GM23248 (cell line): ENCODE results near the gene CBY3. TPM values are rescaled to one million over a fixed set of nuclear protein-coding genes. Genes with fewer than 3 reads are reported as not detected.
A peak's percentile ranks its signal among the peaks of the same experiment; 100 is the strongest.
"Not testable (repeated sequence)": the region's sequence is repeated elsewhere in the genome, so short reads cannot be mapped to it uniquely, and the experiment has no call there.

Experiments
- DNase-seq: peaks from one replicate; pipeline ENCODE4 v3.0.0-alpha.2; 2015
- H2AFZ ChIP-seq: fragments of 200-600 bp; sonication (generic); 2 replicates; pipeline ENCODE4 v1.6.1; 2016; ENCODE audit warnings: antibody characterized with exemption
- H3F3A ChIP-seq: fragments of 200-600 bp; sonication (generic); 2 replicates; pipeline ENCODE4 v1.6.1; 2016; ENCODE audit warnings: mild to moderate bottlenecking, antibody characterized with exemption, mixed run types; ENCODE audit not compliant: insufficient read depth
- H3K27ac ChIP-seq: fragments of 200-600 bp; sonication (generic); 2 replicates; pipeline ENCODE4 v1.5.1; 2016; ENCODE audit warnings: mild to moderate bottlenecking
- H3K27me3 ChIP-seq: fragments of 200-600 bp; sonication (generic); replicated peaks from 2 replicates; pipeline ENCODE4 v1.6.1; 2016; ENCODE audit warnings: mild to moderate bottlenecking; ENCODE audit not compliant: insufficient read depth
- H3K36me3 ChIP-seq: fragments of 200-600 bp; sonication (generic); 2 replicates; pipeline ENCODE4 v1.6.1; 2016; ENCODE audit warnings: low read depth, mild to moderate bottlenecking
- H3K4me1 ChIP-seq: fragments of 200-600 bp; sonication (generic); 2 replicates; pipeline ENCODE4 v1.6.1; 2016; ENCODE audit warnings: mild to moderate bottlenecking; ENCODE audit not compliant: insufficient read depth
- H3K4me2 ChIP-seq: fragments of 200-600 bp; sonication (generic); one replicate; pipeline ENCODE4 v1.6.1; 2016; ENCODE audit warnings: mild to moderate bottlenecking; ENCODE audit not compliant: unreplicated experiment
- H3K4me3 ChIP-seq: fragments of 200-600 bp; sonication (generic); 2 replicates; pipeline ENCODE4 v1.5.1; 2016; ENCODE audit warnings: mild to moderate bottlenecking
- H3K79me2 ChIP-seq: fragments of 200-600 bp; sonication (generic); 2 replicates; pipeline ENCODE4 v1.6.1; 2016; ENCODE audit warnings: mild to moderate bottlenecking; ENCODE audit not compliant: insufficient read depth
- H3K9ac ChIP-seq: fragments of 200-600 bp; sonication (generic); 2 replicates; pipeline ENCODE4 v1.6.1; 2016; ENCODE audit warnings: mild to moderate bottlenecking
- H3K9me2 ChIP-seq: fragments of 200-600 bp; sonication (generic); 2 replicates; pipeline ENCODE4 v1.6.1; 2016; ENCODE audit warnings: mixed run types, mild to moderate bottlenecking, moderate library complexity; ENCODE audit not compliant: insufficient read depth
- H3K9me3 ChIP-seq: fragments of 200-600 bp; sonication (generic); one replicate; pipeline ENCODE4 v1.6.1; 2017; ENCODE audit warnings: low read depth
- H4K20me1 ChIP-seq: fragments of 200-600 bp; sonication (generic); 2 replicates; pipeline ENCODE4 v1.6.0; 2016; ENCODE audit not compliant: insufficient read depth
- EZH2 ChIP-seq: fragments of 200-600 bp; sonication (generic); IDR thresholded peaks from 2 replicates; pipeline ENCODE4 v1.6.1; 2018; ENCODE audit warnings: antibody characterized with exemption, mild to moderate bottlenecking; ENCODE audit not compliant: insufficient read depth, poor library complexity, severe bottlenecking
- EZH2phosphoT487 ChIP-seq: fragments of 200-600 bp; sonication (generic); IDR thresholded peaks from 2 replicates; pipeline ENCODE4 v1.6.1; 2018; ENCODE audit warnings: antibody characterized with exemption, moderate library complexity, mild to moderate bottlenecking, low read depth; ENCODE audit not compliant: insufficient read depth
- WGBS, 2 experiments: methylation state at CpG; one replicate each; pipeline ENCODE4 v1.1.6; 2015 to 2017; ENCODE audit warnings: low lambda C conversion rate in 2 of 2, low coverage in 1 of 2; ENCODE audit errors: missing lambda C conversion rate in 2 of 2; 5-methylcytosine and 5-hydroxymethylcytosine counted together
- in situ Hi-C: fragments of 300-500 bp; cut with MboI; formaldehyde crosslinking; loops from 2 replicates; pipeline ENCODE4 v1.15.0; 2020
- polyA plus RNA-seq: library from polyadenylated mRNA; unstranded; fragments of >200 nt; fragmentation: Nextera tagmentation; extraction: Ambion mirVana; gene quantifications from 2 replicates; pipeline ENCODE4 v1.2.1, GENCODE V29; 2016
- total RNA-seq: library from RNA; depleted of rRNA; stranded (reverse); fragments of >200 nt; shearing (Covaris generic); gene quantifications from 2 replicates; pipeline ENCODE4 v1.2.3, GENCODE V29; 2014

The CBY3 gene
- total and polyA plus RNA-seq, 2 experiments from 2014 or later, result 0.43 TPM; not detected in 1

DNA sequence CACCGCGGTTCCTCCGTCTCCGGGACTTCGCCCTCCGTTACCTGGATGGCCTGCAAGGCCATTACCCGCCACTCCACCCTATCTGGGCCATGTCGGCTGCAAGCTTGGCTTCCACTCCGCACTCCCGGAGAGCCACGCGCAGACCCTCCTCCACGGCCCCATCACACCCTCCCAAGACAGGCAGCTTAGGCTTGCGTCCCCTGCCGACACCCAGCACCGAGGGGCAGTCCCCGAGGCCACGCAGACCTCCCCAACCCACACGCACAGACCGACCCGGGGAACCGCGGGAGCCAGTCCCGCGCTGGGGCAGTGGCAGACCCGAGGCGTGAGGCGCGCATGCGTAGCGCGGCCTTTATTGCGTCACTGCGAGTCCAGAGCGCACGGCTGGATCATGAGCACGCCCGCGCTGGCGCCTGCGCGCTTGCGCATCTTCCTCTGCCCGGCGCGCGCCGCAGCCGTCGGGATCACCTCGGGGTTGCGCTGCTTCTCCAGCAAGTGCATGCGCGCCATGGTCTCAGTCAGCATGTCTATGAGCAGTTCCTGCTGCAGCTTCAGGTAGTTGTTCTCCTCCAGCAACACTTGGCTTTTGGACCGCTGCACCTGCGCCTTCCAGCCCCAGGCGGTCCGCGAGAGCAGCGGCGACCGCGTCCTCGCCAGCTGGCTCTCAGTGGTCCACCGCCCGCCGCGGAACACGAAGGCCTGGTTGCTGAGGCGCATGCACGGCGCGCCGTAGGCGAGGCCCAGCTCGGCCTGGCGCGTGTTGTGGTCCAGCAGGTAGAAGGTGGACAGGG, 2.4 kb downstream of the CBY3 start:
- H4K20me1 ChIP-seq, result no peaks in the 10 kb centered on the region
- H3K79me2 ChIP-seq, result peaks cover 21% of the 10 kb centered on the region
- H2AFZ ChIP-seq, result peak overlapping the region; percentile 84
- no peaks in the 10 kb centered on the region for H3K27me3 ChIP-seq
- no peaks in the 10 kb centered on the region for H3K36me3 ChIP-seq
- WGBS, 2 experiments, result 1 to 2% methylated on average over 78 of the region's 78 CpGs
- in situ Hi-C loops, result no loop called here
- TF ChIP-seq EZH2phosphoT487 (no peak), EZH2 (no peak)
- no peaks in the 10 kb centered on the region for H3K9me3 ChIP-seq
- peak; percentile 98 for DNase-seq
- no peaks in the 10 kb centered on the region for H3K9me2 ChIP-seq
- H3F3A ChIP-seq, result peaks cover 6% of the 10 kb centered on the region; the same call in 1 of the 2 replicates
- peaks cover 7% of the 10 kb centered on the region; the same call in 1 of the 2 replicates for H3K4me1 ChIP-seq
- H3K9ac ChIP-seq, result peak overlapping the region; percentile 88
- H3K4me2 ChIP-seq, result peak overlapping the region; percentile 68
- peak overlapping the region; percentile 80 for H3K4me3 ChIP-seq
- H3K27ac ChIP-seq, result peak overlapping the region; percentile 45

DNA sequence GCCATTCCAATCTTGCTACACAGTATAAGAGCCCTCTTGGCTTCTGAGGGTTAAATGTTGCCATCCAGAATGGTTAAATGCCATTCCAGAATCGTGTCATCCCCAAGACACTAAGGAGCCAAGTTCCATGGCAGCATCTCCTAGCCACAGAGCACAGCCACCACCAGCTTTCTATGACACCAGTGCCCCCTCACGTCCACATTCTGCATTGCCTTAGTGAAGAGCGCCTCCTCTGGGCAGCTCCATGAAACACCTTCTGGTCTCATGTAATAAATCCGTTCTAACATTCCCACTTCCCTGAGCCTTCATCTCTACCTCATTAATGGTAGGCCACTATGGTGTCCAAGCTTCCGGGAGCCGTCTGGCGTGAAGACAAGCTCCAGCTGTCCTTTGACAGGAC, 12.4 kb downstream of the CBY3 start:
- no peaks in the 10 kb centered on the region for H4K20me1 ChIP-seq
- H3K4me3 ChIP-seq, result no peak overlapping the region
- in situ Hi-C loops, result no loop called here
- no peak overlapping the region for H3K4me2 ChIP-seq
- H2AFZ ChIP-seq, result no peak overlapping the region
- TF ChIP-seq EZH2, result no peak
- TF ChIP-seq EZH2phosphoT487, result no peak
- no peaks in the 10 kb centered on the region for H3K4me1 ChIP-seq
- H3K36me3 ChIP-seq, result no peaks in the 10 kb centered on the region
- H3K27ac ChIP-seq, result no peak overlapping the region
- no peaks in the 10 kb centered on the region for H3K9me3 ChIP-seq
- H3K9me2 ChIP-seq, result no peaks in the 10 kb centered on the region
- H3K27me3 ChIP-seq, result no peaks in the 10 kb centered on the region
- DNase-seq, result peak; percentile 71
- H3K79me2 ChIP-seq, result no peaks in the 10 kb centered on the region
- 49 to 50% methylated on average over 7 of the region's 7 CpGs for WGBS, 2 experiments
- no peak overlapping the region for H3K9ac ChIP-seq
- H3F3A ChIP-seq, result no peaks in the 10 kb centered on the region

DNA sequence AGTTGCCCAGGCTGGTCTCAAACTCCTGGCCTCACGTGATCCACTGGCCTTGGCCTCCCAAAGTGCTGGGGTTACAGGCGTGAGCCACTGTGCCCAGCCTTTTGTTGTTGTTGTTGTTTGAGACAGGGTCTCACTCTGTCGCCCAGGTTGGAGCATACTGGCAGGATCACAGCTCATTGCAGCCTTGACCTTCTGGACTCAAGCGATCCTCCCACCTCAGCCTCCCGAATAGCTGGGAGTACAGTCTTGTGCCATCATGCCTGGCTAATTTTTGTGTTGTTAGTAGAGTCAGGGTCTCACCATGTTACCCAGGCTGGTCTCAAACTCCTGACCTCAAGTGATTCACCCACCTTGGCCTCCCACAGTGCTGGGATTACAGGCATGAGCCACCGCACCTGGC, 19.2 kb downstream of the CBY3 start:
- in situ Hi-C loops, H4K20me1 ChIP-seq, H3K27ac ChIP-seq, H3K27me3 ChIP-seq, DNase-seq, H3K4me2 ChIP-seq, H3K36me3 ChIP-seq, H2AFZ ChIP-seq, H3K4me1 ChIP-seq, H3K4me3 ChIP-seq, H3F3A ChIP-seq, H3K79me2 ChIP-seq, H3K9me2 ChIP-seq, H3K9me3 ChIP-seq, H3K9ac ChIP-seq: not testable (repeated sequence)
- WGBS, 2 experiments, result 91 to 94% methylated on average over 6 of the region's 6 CpGs

DNA sequence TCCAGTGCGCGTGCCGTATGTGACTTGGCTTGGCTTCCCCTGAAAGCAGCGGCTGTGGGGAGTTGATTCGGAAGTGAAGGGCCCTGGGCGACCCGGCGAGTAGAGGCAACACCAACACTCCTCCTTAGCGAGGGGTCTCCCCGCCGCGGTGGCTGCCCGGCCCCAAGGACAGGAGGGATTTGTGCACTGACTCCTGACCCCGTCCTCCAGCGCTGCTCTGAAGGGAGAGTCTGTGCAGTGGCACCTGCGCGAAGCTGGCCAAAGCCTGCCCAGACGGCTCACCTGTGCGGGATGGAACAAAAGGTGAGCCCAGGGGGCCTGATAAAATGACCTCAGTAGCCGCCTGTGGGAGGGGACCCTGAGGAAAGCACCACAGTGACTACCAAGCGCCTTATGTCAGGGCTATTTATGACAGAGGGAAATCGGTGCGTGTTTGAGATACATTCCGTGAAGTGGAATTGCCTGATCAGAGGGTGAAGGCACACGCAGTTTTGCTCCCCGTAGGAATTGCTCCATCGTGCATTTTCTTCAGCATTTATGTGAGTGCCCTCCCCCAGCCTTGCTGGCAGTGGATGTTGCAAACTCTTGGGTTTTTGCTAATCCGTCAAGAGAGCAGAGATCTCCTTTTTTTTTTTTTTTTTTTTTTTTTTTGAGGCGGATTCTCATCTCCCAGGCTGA, 22.5 kb downstream of the CBY3 start:
- H3F3A ChIP-seq, H3K9me3 ChIP-seq, in situ Hi-C loops, H3K79me2 ChIP-seq, H3K36me3 ChIP-seq, H3K27ac ChIP-seq, H4K20me1 ChIP-seq, H3K4me1 ChIP-seq, H3K9me2 ChIP-seq, H3K27me3 ChIP-seq: not testable (repeated sequence)
- H3K9ac ChIP-seq, result peak overlapping the region; percentile 70
- peak overlapping the region; percentile 77 for H3K4me2 ChIP-seq
- H3K4me3 ChIP-seq, result peak overlapping the region; percentile 78
- peak; percentile 69 for DNase-seq
- 7% methylated on average over 9 to 10 of the region's 29 CpGs for WGBS, 2 experiments
- peak overlapping the region; percentile 87 for H2AFZ ChIP-seq

DNA sequence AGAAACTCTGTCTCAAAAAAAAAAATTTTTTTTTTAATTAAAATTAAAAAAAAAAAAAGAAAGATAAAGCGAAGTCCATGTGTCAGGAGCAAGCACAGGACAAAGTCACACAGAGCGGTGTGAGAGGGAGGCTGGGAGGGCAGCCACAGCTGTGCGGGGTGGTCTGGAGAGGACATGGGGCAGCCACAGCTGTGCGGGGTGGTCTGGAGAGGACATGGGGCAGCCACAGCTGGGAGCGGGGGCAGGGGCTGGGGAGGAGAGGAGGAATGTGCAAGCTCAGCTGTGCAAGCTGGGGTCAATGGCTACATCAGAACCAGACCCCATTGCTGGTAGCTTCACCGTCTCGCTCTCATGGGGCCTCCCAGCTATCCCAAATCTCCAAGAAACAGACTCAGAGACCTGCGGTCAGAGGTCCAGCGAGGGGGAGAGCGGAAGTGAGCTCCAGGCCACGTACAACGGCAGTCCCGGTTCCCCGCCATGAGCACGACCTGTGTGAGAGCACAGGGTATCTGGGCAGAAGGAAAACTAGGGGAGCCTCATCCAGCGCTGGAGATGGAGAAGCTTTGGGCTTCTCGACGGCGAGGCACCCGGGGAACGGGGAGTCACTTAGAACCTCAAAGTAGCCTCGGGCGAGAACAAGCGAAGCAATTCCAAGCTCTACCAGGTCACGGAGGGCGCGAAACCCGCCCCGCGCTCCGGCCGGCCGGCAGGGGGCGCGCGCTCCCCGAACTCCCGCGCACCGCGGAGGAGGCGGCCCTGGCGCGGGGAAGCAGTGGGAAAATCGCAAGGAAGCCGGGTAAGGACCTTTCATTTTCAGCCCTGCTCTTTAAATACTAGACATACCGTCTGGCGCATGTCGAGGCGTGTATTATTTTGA, 23.3 kb downstream of the CBY3 start:
- H2AFZ ChIP-seq, H3K79me2 ChIP-seq, H3K4me3 ChIP-seq, in situ Hi-C loops, H3K9me3 ChIP-seq, H3K4me2 ChIP-seq, H3K27ac ChIP-seq, H3K27me3 ChIP-seq, H3K9ac ChIP-seq, DNase-seq, H3K36me3 ChIP-seq, H3F3A ChIP-seq, H3K4me1 ChIP-seq, H4K20me1 ChIP-seq, H3K9me2 ChIP-seq: not testable (repeated sequence)
- WGBS, 2 experiments, result 32 to 45% methylated on average over 4 to 12 of the region's 50 CpGs

DNA sequence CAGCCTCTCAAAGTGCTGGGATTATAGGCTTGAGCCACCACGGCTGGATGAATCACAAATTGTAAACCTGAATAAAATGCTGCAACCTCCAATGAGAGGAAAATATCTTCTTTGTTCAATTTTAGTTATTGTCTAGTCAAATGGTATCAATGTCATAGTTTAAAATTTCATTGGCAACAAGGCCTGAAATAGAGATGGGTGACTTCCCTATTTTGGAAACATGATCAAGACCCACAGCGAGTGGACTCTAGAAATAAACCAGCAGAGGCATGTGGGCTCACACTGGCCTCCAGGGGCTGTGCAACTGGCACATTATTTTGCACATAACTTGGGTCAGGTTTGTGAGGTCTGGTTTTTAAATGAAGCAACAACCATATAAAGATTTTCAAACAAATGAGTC, 27.7 kb downstream of the CBY3 start:
- in situ Hi-C loops, H3K4me2 ChIP-seq, H3K9me2 ChIP-seq, H3K36me3 ChIP-seq, H3K27ac ChIP-seq, DNase-seq, H3F3A ChIP-seq, H3K27me3 ChIP-seq, H3K9me3 ChIP-seq, H3K4me1 ChIP-seq, H2AFZ ChIP-seq, H3K4me3 ChIP-seq, H4K20me1 ChIP-seq, H3K79me2 ChIP-seq, H3K9ac ChIP-seq: not testable (repeated sequence)
- WGBS, 2 experiments, result 66 to 74% methylated on average over 2 of the region's 2 CpGs
